ENCODE data around the gene MCTP1. TPM values are rescaled to one million over a fixed set of nuclear protein-coding genes. Genes with fewer than 3 reads are reported as not detected.

The MCTP1 gene
- total RNA-seq, 4 donors from 2014 or later: 27.2 to 238 (median 54.5) TPM

DNA sequence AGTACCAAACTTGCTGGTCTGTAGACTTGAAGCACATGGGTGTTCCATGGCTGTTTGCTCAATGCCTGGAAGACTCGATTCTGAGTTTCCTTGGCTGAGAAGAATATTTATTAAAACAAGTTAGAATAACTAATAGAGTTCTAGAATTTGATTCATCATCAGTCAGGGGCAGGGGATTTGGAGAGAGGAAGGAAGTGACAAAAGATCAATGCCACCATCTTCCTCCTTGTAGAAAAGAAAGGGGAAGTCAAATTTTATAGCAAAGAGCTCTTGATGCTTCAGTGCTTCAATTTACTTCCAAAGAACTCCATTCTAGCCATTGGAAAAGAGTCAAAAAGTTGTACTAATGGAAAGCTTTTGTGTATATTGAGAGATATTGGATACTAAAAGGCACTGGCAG is 236.3 kb downstream of the MCTP1 start:
- DNase-seq (ENCODE audit: low spot score) (no peak), ATAC-seq (ENCODE audit: low FRiP score) (no peak)
- TF ChIP-seq, protein P1, sequence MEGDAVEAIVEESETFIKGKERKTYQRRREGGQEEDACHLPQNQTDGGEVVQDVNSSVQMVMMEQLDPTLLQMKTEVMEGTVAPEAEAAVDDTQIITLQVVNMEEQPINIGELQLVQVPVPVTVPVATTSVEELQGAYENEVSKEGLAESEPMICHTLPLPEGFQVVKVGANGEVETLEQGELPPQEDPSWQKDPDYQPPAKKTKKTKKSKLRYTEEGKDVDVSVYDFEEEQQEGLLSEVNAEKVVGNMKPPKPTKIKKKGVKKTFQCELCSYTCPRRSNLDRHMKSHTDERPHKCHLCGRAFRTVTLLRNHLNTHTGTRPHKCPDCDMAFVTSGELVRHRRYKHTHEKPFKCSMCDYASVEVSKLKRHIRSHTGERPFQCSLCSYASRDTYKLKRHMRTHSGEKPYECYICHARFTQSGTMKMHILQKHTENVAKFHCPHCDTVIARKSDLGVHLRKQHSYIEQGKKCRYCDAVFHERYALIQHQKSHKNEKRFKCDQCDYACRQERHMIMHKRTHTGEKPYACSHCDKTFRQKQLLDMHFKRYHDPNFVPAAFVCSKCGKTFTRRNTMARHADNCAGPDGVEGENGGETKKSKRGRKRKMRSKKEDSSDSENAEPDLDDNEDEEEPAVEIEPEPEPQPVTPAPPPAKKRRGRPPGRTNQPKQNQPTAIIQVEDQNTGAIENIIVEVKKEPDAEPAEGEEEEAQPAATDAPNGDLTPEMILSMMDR (IDR thresholded peaks at IDR 0.05): no peak

DNA sequence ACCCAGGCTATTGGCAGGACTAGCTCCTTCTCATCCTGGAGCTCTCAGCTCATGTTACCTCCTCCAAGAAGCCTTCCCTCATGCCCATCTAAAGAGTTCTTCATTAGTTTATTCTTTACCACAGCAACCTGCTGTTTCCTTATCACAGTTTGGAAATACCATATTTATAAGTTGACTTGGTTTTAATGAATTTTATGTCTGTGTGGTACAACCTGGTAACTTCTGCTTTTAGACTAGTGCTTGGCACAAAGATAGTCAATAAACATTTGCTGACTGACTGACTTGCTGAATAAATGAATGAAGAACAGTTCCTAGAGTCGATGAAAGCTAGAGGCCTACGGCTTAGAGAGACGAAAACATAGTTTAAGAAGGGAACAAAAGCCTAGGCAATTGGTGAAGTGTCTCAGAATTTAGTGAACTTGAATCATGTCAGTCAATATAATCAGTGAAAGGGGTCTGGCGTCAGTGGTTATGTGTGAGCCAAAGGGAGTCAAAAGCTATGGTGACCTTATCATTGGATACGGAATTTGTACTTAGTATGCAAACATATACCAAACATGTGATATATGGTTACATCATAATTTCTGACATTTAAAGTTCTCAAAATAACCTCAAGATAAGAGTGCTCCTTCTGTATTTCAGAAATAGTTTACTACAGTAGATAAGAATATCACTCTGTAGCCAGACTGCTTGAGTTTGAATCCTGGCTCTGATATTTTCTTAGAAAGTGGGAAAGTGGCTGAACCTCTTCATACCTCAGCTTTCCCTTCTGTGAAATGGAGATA is 239.5 kb downstream of the MCTP1 start:
- no peak for ATAC-seq (ENCODE audit: low FRiP score)

DNA sequence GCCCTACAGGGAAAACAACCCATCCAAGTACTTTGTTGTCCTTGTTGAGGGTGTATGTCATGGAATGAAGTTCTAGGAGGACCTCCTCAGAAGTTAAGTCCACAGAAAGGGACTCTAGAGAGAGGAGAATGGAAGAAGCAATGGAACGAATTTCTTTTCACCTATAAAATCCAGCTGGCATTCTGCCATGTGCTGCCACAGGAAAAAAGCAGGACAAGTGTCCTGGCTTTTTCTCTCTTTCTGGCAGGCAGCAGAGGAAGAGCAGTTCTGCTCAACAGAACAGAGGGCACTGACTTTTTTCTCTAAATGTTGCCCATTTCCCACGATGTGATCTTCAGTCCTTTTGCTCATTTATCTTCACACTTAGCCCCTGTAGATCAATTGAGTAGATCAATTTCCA is 240.8 kb downstream of the MCTP1 start:
- DNase-seq (ENCODE audit: low spot score): no peak
- TF ChIP-seq, protein P1 (IDR thresholded peaks at IDR 0.05): no peak
- ATAC-seq (ENCODE audit: low FRiP score): no peak

More for the DNA sequence above, 239.5 kb downstream of the MCTP1 start:
- TF ChIP-seq, protein P1 (IDR thresholded peaks at IDR 0.05): no peak
- no peak for DNase-seq (ENCODE audit: low spot score)

DNA sequence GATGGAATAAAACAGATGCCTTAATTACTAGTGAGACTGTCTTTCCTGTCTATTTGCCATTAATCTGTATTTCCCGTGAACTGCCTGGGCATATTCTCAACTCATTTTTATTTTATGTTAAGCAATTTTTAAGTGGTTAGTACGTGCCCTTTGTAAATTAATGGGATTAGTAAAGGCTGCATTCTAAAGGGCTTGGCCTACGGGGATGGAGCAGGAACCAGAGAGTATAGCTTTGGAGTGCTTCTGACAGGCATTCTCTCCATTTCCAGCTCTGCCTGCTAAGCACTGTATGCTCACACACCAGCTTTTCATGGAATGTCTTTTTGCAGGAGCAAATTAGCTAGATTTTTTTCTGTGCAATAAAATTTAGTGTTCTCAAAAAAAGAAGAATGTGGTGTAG is 241.2 kb downstream of the MCTP1 start:
- ATAC-seq (ENCODE audit: low FRiP score): no peak
- DNase-seq (ENCODE audit: low spot score): no peak
- TF ChIP-seq, protein P1 (IDR thresholded peaks at IDR 0.05): no peak

DNA sequence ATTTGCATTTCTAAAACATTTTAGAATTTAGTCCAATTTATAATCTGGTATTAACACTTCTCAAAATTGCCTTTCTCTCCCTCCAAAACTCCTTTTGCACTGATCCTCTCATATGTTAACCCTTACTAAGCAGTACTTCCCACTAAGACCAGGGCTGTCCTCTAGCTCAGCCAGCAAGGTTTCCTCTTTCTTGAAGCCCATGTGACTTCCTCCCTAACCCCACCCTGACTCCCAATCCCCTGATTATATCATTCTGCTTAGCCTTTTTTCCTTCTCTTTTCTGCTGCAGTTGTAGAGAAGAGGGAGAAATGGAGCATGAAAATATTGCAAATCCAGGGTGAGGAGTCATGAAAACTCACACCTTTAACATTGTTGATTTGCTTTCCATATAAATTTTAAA is 241.7 kb downstream of the MCTP1 start:
- ATAC-seq (ENCODE audit: low FRiP score) (no peak), DNase-seq (ENCODE audit: low spot score) (no peak)
- TF ChIP-seq, protein P1 (IDR thresholded peaks at IDR 0.05): no peak

DNA sequence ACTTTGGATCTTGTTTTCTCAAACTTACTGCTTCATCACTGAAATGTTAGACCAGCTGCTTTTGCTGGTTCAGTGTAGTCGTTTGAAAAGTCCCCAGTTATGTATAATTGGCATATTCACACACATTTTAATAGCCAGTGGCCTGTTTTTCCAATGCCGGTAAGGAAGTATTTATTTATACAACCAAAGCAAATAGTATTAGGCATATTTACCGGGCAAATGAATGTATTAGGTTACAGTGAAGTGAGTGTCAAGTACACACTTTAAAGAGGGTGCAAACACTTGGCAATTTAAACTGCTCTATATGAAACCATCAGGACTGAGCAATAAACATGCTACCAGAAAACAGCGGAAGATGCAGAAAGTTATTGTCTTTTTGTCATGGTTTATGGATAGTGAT is 242.9 kb downstream of the MCTP1 start:
- TF ChIP-seq, protein P1 (IDR thresholded peaks at IDR 0.05): no peak

More for the DNA sequence above, 242.9 kb downstream of the MCTP1 start:
- ATAC-seq (ENCODE audit: low FRiP score) (no peak), DNase-seq (ENCODE audit: low spot score) (no peak)

All from omental fat pad (tissue), 4 donors.